Breast epithelium (tissue), 3 donors: ENCODE data around the gene NPC1L1.

Experiments
- CTCF ChIP-seq, 3 donors: fragments of 450-650 bp; IDR thresholded peaks; one replicate each; pipeline ENCODE4 v1.5.1; 2016 to 2017; ENCODE audit warnings: antibody characterized with exemption in 3 of 3, mild to moderate bottlenecking in 3 of 3, moderate library complexity in 3 of 3
- POLR2A ChIP-seq: fragments of 450-650 bp; IDR thresholded peaks from one replicate; pipeline ENCODE4 v1.6.1; 2016; ENCODE audit warnings: antibody characterized with exemption, mild to moderate bottlenecking, moderate library complexity

GRCh38 chr7:44564606-44565005 is 23.5 kb upstream of the NPC1L1 start:
- TF ChIP-seq POLR2A = no peak
- TF ChIP-seq CTCF (IDR thresholded peaks at IDR 0.05) = no peak
